ENCODE data around the gene MAP4K4. TPM values are rescaled to one million over a fixed set of nuclear protein-coding genes. Genes with fewer than 3 reads are reported as not detected.

The MAP4K4 gene
- total RNA-seq, 2 donors from 2014 or later, result 47.5 to 50.4 TPM

DNA sequence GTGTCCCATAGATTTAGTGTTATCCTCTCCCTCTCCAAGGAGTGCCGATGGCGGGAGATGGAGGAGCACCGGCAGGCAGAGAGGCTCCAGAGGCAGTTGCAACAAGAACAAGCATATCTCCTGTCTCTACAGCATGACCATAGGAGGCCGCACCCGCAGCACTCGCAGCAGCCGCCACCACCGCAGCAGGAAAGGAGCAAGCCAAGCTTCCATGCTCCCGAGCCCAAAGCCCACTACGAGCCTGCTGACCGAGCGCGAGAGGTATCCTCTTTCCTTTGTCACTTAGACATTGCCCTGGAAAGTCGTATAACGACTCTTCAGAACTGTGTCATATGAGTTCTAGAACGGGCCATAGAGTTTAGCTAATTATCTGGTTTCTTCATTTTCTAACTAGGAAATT, 162.1 kb downstream of the MAP4K4 start:
- Histone ChIP-seq H3K27me3 (no peaks in the 10 kb centered on the region), H3K9me3 (no peaks in the 10 kb centered on the region), H3K27ac (no peak overlapping the region), H3K4me1 (no peaks in the 10 kb centered on the region), H3K36me3 (peaks cover 74% of the 10 kb centered on the region), H3K4me3 (no peak overlapping the region)
- TF ChIP-seq, protein P1, sequence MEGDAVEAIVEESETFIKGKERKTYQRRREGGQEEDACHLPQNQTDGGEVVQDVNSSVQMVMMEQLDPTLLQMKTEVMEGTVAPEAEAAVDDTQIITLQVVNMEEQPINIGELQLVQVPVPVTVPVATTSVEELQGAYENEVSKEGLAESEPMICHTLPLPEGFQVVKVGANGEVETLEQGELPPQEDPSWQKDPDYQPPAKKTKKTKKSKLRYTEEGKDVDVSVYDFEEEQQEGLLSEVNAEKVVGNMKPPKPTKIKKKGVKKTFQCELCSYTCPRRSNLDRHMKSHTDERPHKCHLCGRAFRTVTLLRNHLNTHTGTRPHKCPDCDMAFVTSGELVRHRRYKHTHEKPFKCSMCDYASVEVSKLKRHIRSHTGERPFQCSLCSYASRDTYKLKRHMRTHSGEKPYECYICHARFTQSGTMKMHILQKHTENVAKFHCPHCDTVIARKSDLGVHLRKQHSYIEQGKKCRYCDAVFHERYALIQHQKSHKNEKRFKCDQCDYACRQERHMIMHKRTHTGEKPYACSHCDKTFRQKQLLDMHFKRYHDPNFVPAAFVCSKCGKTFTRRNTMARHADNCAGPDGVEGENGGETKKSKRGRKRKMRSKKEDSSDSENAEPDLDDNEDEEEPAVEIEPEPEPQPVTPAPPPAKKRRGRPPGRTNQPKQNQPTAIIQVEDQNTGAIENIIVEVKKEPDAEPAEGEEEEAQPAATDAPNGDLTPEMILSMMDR (IDR thresholded peaks at IDR 0.05), result no peak
- DNase-seq (ENCODE audit: low spot score), result no peak

DNA sequence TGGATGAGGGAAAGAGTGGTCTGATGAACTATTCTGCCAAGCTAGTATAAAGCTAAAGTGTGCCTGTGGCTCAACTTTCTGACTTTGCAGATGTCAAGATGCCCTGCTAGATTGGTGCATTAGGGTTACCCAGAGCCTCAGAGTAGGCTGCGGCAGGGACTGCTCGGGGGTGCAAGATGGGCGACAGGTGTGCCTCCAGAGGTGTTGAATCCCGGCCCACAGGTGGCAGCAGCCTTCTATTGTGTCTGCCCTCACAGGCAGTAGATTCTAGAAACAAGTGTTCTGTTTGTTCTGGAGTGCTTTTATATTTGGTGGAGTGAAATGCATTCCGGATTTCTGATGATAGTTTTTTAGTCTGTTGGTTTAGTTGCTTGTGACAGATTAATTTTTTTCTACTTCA, 162.7 kb downstream of the MAP4K4 start:
- no peak for DNase-seq (ENCODE audit: low spot score)
- H3K36me3 ChIP-seq, result peaks cover 79% of the 10 kb centered on the region

DNA sequence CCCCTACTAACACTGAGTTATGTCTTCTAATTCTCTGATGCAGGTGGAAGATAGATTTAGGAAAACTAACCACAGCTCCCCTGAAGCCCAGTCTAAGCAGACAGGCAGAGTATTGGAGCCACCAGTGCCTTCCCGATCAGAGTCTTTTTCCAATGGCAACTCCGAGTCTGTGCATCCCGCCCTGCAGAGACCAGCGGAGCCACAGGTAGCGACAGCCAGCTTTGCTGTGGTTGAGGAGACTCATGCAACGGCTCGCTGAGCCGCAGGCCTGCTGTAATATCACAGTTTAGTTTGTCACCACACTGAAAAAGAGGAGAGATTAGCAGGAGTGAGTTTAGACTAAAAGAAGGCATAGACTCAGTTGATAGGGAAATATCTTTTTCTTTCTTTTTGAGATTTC, 163.3 kb downstream of the MAP4K4 start:
- no peak overlapping the region for H3K27ac ChIP-seq
- H3K9me3 ChIP-seq, result no peaks in the 10 kb centered on the region
- no peak overlapping the region for H3K4me3 ChIP-seq
- no peak for DNase-seq (ENCODE audit: low spot score)
- H3K4me1 ChIP-seq, result no peaks in the 10 kb centered on the region
- TF ChIP-seq, protein P1 (IDR thresholded peaks at IDR 0.05), result no peak
- H3K36me3 ChIP-seq, result peaks cover 82% of the 10 kb centered on the region
- H3K27me3 ChIP-seq, result no peaks in the 10 kb centered on the region

More for the DNA sequence above, 162.7 kb downstream of the MAP4K4 start:
- Histone ChIP-seq H3K27me3 (no peaks in the 10 kb centered on the region), H3K4me1 (no peaks in the 10 kb centered on the region), H3K9me3 (no peaks in the 10 kb centered on the region), H3K27ac (no peak overlapping the region), H3K4me3 (no peak overlapping the region)
- TF ChIP-seq, protein P1 (IDR thresholded peaks at IDR 0.05), result no peak

DNA sequence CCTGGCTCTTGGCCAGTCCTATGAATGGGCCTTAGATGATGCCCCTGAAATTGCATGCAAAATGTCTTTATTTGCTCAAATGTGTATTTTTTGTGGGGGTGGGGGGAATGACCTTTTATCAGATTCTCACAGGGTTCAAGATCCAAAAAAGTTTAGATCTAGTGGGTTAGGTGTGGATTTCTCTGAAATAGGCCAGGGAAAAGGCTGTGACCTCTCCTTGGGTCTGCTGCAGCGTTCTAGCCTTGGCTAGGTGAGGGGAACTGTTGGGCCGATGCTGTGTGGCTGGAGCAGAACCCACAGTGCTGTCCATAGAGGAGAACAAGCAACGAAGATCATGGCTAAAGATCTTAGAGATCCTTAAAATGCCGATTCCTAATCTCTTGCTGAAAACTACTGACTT, 163.9 kb downstream of the MAP4K4 start:
- no peaks in the 10 kb centered on the region for H3K4me1 ChIP-seq
- TF ChIP-seq, protein P1 (IDR thresholded peaks at IDR 0.05), result no peak
- H3K4me3 ChIP-seq, result no peak overlapping the region
- no peak for DNase-seq (ENCODE audit: low spot score)
- H3K27me3 ChIP-seq, result no peaks in the 10 kb centered on the region
- no peaks in the 10 kb centered on the region for H3K9me3 ChIP-seq
- H3K36me3 ChIP-seq, result peaks cover 82% of the 10 kb centered on the region
- H3K27ac ChIP-seq, result no peak overlapping the region

DNA sequence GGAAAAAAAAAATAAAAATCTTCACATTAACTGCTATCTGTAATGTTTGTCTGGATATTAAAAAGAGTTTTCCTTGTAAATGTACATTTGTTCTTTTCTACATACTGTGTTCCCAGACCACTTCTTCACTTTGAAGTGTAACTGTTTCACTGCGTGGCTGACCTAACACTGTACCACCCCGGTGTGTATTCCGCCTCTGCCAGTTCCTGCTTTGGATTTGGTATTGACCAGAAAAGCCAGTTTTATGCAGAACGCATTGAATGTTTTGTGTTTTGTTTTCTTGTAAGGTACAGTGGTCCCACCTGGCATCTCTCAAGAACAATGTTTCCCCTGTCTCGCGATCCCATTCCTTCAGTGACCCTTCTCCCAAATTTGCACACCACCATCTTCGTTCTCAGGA, 166.0 kb downstream of the MAP4K4 start:
- Histone ChIP-seq H3K27me3 (no peaks in the 10 kb centered on the region), H3K36me3 (peaks cover 88% of the 10 kb centered on the region), H3K4me1 (no peaks in the 10 kb centered on the region), H3K27ac (no peak overlapping the region), H3K9me3 (no peaks in the 10 kb centered on the region), H3K4me3 (no peak overlapping the region)
- TF ChIP-seq, protein P1 (IDR thresholded peaks at IDR 0.05), result no peak
- DNase-seq (ENCODE audit: low spot score), result no peak

DNA sequence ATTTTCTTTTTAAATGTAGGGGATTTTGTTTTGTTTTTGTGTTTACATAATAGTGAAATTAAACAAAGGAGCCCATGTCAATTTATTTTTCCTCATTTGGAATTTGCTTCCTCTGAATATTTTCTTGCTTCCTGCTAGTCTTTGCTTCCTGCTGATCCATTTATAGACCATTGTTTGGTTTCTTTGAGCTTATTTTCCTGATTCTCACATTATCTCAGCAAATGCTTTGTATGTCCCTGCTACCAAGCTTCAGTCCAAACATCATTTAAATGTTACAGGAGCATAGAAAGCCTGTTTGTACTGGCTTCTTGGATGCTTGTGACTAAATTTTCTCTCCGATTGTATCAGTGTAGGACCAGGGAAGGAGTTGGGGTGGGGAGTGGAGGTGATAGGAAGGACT, 166.9 kb downstream of the MAP4K4 start:
- Histone ChIP-seq H3K4me1 (no peaks in the 10 kb centered on the region), H3K4me3 (no peak overlapping the region), H3K9me3 (no peaks in the 10 kb centered on the region), H3K36me3 (peaks cover 82% of the 10 kb centered on the region), H3K27ac (no peak overlapping the region), H3K27me3 (no peaks in the 10 kb centered on the region)
- no peak for DNase-seq (ENCODE audit: low spot score)
- TF ChIP-seq, protein P1 (IDR thresholded peaks at IDR 0.05), result no peak

Measured in right atrium auricular region (tissue), 2 donors.